Endothelial cell of umbilical vein (primary cell): ENCODE data around the gene GLB1L2. TPM values are rescaled to one million over a fixed set of nuclear protein-coding genes. Genes with fewer than 3 reads are reported as not detected.

Experiments used
- BruUV-seq: library from RNA; stranded (reverse); fragments of 400-500 nt; replicated peaks from 2 replicates; lab custom pipeline; 2021; lab: Mats Ljungman, UMichigan
- CTCF ChIA-PET: fragments of 300-600, 350-600 bp; sonication (Branson Sonifier 250); formaldehyde crosslinking; loops from one replicate; lab custom pipeline; 2021; ENCODE audit warnings: antibody characterized with exemption, inconsistent platforms; lab: Charles Lee
- POLR2A ChIA-PET: fragments of 300-600, 350-600 bp; sonication (Branson Sonifier 250); formaldehyde crosslinking; loops from one replicate; lab custom pipeline; 2021; ENCODE audit warnings: antibody characterized with exemption, inconsistent platforms; lab: Charles Lee
- DNase-seq: peaks from one replicate; pipeline ENCODE4 v3.0.0-alpha.2; 2011; ENCODE audit warnings: low read depth, low spot score
- FAIRE-seq: peaks from 2 replicates; lab custom pipeline; 2011; peaks lifted over from hg19 to GRCh38; lab: Jason Lieb, UNC
- H2AFZ ChIP-seq: 2 replicates; pipeline ENCODE4 v1.6.0; 2012; ENCODE audit warnings: low read depth, low read length, control low read depth, inconsistent platforms
- H3K27ac ChIP-seq: 2 replicates; pipeline ENCODE4 v1.5.1; 2011; ENCODE audit warnings: low read depth, mild to moderate bottlenecking, control low read depth, low read length, moderate library complexity; ENCODE audit not compliant: insufficient read depth
- H3K27me3 ChIP-seq, 2 experiments: 2 replicates each; pipeline versions ENCODE4 v1.6.0 to v1.6.1; 2011; ENCODE audit warnings: low read length in 2 of 2, mixed read lengths in 1 of 2; ENCODE audit not compliant: control insufficient read depth in 2 of 2, insufficient read depth in 2 of 2
- H3K36me3 ChIP-seq, 2 experiments: 2 replicates in 1 of 2; 3 replicates in 1 of 2; pipeline ENCODE4 v1.5.1; 2011; ENCODE audit warnings: low read length in 2 of 2, mild to moderate bottlenecking in 1 of 2, moderate library complexity in 1 of 2; ENCODE audit not compliant: control insufficient read depth in 2 of 2, insufficient read depth in 2 of 2; ENCODE audit errors: extremely low read depth in 1 of 2
- H3K4me1 ChIP-seq: 3 replicates; pipeline ENCODE4 v1.5.1; 2011; ENCODE audit warnings: mild to moderate bottlenecking, low read length; ENCODE audit not compliant: control insufficient read depth, insufficient read depth; ENCODE audit errors: extremely low read depth
- H3K4me2 ChIP-seq: 2 replicates; pipeline ENCODE4 v1.6.1; 2011; ENCODE audit warnings: low read length, control low read depth, mixed read lengths; ENCODE audit not compliant: insufficient read depth
- H3K4me3 ChIP-seq, 3 experiments: fragments of 200-600 bp in 1 of 3; sonication (generic), shearing (Covaris generic) in 1 of 3; replicated peaks in 1 of 3; 2 replicates each; pipeline ENCODE4 v1.5.1; 2011 to 2016; ENCODE audit warnings: control low read depth in 3 of 3, low read length in 3 of 3, mild to moderate bottlenecking in 2 of 3, inconsistent platforms in 1 of 3, low read depth in 1 of 3, moderate library complexity in 1 of 3; ENCODE audit not compliant: insufficient read depth in 1 of 3
- H3K79me2 ChIP-seq: 2 replicates; pipeline ENCODE4 v1.6.0; 2012; ENCODE audit warnings: low read length, inconsistent platforms; ENCODE audit not compliant: control insufficient read depth, insufficient read depth
- H3K9ac ChIP-seq: replicated peaks from 2 replicates; pipeline ENCODE3; 2011; ENCODE audit warnings: low read length, control low read depth; ENCODE audit not compliant: insufficient read depth; ENCODE audit errors: extremely low read depth
- H3K9me1 ChIP-seq: replicated peaks from 3 replicates; pipeline ENCODE4 v1.6.0; 2011; ENCODE audit warnings: mild to moderate bottlenecking, low read length; ENCODE audit not compliant: control insufficient read depth, insufficient read depth; ENCODE audit errors: extremely low read depth
- H3K9me3 ChIP-seq: replicated peaks from 2 replicates; pipeline ENCODE4 v1.5.1; 2012; ENCODE audit warnings: low read length, inconsistent platforms; ENCODE audit not compliant: control insufficient read depth, insufficient read depth
- H4K20me1 ChIP-seq: replicated peaks from 2 replicates; pipeline ENCODE3; 2011; ENCODE audit warnings: mild to moderate bottlenecking, low read length; ENCODE audit not compliant: control insufficient read depth, insufficient read depth; ENCODE audit errors: extremely low read depth
- EZH2 ChIP-seq: IDR thresholded peaks from 2 replicates; pipeline ENCODE4 v1.6.1; 2012; ENCODE audit warnings: borderline replicate concordance, low read depth, mild to moderate bottlenecking, moderate library complexity, low read length, inconsistent platforms; ENCODE audit not compliant: severe bottlenecking
- FOS ChIP-seq: IDR thresholded peaks from 2 replicates; pipeline ENCODE4 v1.6.1; 2011; ENCODE audit warnings: mild to moderate bottlenecking, low read length, moderate library complexity, borderline replicate concordance; ENCODE audit not compliant: insufficient read depth
- GATA2 ChIP-seq: IDR thresholded peaks from 2 replicates; pipeline ENCODE4 v1.7.0; 2011; ENCODE audit warnings: low read depth, mild to moderate bottlenecking, moderate library complexity, mixed read lengths, low read length; ENCODE audit not compliant: insufficient read length, insufficient read depth
- JUN ChIP-seq: IDR thresholded peaks from 2 replicates; pipeline ENCODE4 v1.6.1; 2011; ENCODE audit warnings: borderline replicate concordance, low read depth; ENCODE audit not compliant: insufficient read length, insufficient read depth
- MYC ChIP-seq: IDR thresholded peaks from one replicate; pipeline ENCODE4 v1.6.1; 2011; ENCODE audit warnings: mild to moderate bottlenecking, low read depth, low read length
- POLR2A ChIP-seq: IDR thresholded peaks from 2 replicates; pipeline ENCODE4 v1.6.1; 2012; ENCODE audit warnings: low read depth, mild to moderate bottlenecking, control low read depth, low read length
- POLR2AphosphoS5 ChIP-seq: IDR thresholded peaks from 2 replicates; pipeline ENCODE4 v1.6.1; 2012; ENCODE audit warnings: low read depth, mild to moderate bottlenecking, control low read depth, low read length, moderate library complexity; ENCODE audit not compliant: insufficient read depth
- dilution Hi-C: fragments of 300-500 bp; cut with MboI; formaldehyde crosslinking; loops from one replicate; pipeline ENCODE4 v1.15.0; 2019; ENCODE audit warnings: low sequenced_read_pairs; ENCODE audit not compliant: extremely low pct_ligation_motif_present
- intact Hi-C: fragments of 100-400 bp; cut with micrococcal nuclease; formaldehyde crosslinking; loops from one replicate; pipeline ENCODE4 v1.10.0; 2022
- polyA plus RNA-seq, 4 experiments: library from polyadenylated mRNA; depleted of rRNA in 3 of 4; stranded (reverse) in 3 of 4; unstranded in 1 of 4; fragments of >200 nt; gene quantifications; 2 replicates each; pipeline versions ENCODE4 v1.2.1 to v1.2.3, GENCODE V29; 2011 to 2012; ENCODE audit warnings: missing spikeins in 1 of 4
- total RNA-seq: library from RNA; stranded (reverse); gene quantifications from 2 replicates; pipeline ENCODE4 v1.2.3, GENCODE V29; 2021
- TF ChIP-seq, protein P1 (sequence below): IDR thresholded peaks from 2 replicates; pipeline ENCODE4 v1.6.1; 2011; ENCODE audit not compliant: insufficient read depth, insufficient read length
- TF ChIP-seq, protein P2 (sequence below), 2 donors: IDR thresholded peaks; 1 replicate in 1 of 2; 2 replicates in 1 of 2; pipeline ENCODE4 v1.5.1; 2011; ENCODE audit warnings: low read length in 2 of 2, mild to moderate bottlenecking in 2 of 2, moderate library complexity in 2 of 2, control low read depth in 1 of 2, inconsistent platforms in 1 of 2, low read depth in 1 of 2; ENCODE audit not compliant: insufficient read depth in 1 of 2; ENCODE audit errors: extremely low read depth in 1 of 2

The GLB1L2 gene
- total and polyA plus RNA-seq, 2 donors (not counting 3 experiments of a cell fraction or from before 2014, with no cell fraction given) = 0.55 to 0.59 TPM

DNA sequence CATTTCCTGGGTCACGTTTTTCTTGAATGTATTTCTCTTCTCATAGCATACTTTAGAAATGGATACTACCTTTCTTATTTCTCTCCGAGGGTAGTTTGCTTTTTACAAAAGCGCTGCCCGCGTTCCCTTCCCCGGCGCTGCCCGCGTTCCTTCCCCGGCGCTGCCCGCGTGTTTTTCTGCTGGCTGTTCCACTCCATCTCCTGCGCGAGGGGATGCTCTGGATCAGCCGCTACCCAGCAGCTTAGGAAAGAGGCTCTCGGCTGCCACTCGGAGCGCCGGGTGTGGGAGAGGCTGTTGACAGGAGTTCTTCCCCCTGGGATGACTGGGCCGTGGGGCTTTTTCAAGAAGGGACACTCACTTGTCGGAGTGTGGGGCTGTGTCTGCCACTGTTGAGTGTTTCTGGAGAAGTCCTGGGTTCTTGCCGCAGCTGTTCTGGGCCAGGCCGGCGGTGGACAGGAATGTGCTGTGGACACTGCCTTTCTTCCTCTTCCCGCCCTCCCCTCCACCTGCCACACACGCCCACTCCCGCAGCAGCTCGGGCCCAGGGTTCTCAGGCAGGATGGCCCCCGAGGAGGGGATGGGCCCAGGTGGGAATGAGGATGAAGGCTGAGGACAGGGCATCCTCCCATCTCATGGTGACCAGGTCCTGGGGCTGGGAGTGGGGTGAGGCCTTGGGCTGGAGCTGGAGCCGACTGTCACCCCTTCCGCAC, 30.6 kb downstream of the GLB1L2 start:
- Histone ChIP-seq H3K4me1 (no peaks in the 10 kb centered on the region), H3K27ac (no peak overlapping the region), H2AFZ (no peak overlapping the region), H3K79me2 (no peaks in the 10 kb centered on the region), H3K9ac (no peak overlapping the region), H3K27me3 (no peaks in the 10 kb centered on the region), H3K4me3 (no peak overlapping the region), H3K4me2 (no peak overlapping the region), H3K36me3 (no peaks in the 10 kb centered on the region), H4K20me1 (no peaks in the 10 kb centered on the region), H3K9me3 (no peaks in the 10 kb centered on the region), H3K9me1 (no peaks in the 10 kb centered on the region)
- dilution Hi-C loops (no loop called here), intact Hi-C loops (no loop called here)
- no peak for FAIRE-seq
- TF ChIP-seq MYC (no peak), FOS (no peak), POLR2A (no peak), POLR2AphosphoS5 (no peak), EZH2 (no peak), JUN (no peak), GATA2 (no peak)
- TF ChIP-seq, protein P1, sequence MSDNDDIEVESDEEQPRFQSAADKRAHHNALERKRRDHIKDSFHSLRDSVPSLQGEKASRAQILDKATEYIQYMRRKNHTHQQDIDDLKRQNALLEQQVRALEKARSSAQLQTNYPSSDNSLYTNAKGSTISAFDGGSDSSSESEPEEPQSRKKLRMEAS = no peak
- TF ChIP-seq, protein P2, sequence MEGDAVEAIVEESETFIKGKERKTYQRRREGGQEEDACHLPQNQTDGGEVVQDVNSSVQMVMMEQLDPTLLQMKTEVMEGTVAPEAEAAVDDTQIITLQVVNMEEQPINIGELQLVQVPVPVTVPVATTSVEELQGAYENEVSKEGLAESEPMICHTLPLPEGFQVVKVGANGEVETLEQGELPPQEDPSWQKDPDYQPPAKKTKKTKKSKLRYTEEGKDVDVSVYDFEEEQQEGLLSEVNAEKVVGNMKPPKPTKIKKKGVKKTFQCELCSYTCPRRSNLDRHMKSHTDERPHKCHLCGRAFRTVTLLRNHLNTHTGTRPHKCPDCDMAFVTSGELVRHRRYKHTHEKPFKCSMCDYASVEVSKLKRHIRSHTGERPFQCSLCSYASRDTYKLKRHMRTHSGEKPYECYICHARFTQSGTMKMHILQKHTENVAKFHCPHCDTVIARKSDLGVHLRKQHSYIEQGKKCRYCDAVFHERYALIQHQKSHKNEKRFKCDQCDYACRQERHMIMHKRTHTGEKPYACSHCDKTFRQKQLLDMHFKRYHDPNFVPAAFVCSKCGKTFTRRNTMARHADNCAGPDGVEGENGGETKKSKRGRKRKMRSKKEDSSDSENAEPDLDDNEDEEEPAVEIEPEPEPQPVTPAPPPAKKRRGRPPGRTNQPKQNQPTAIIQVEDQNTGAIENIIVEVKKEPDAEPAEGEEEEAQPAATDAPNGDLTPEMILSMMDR (IDR thresholded peaks at IDR 0.05; ENCODE audit: extremely low read depth in 1 of 2, insufficient read depth in 1 of 2, low read depth in 1 of 2, low read length in 2 of 2) = no peak
- DNase-seq = no peak
- POLR2A ChIA-PET = no interaction called here
- CTCF ChIA-PET = no interaction called here
- no TSS peak for BruUV-seq
